H1 (cell line): Measurements from ENCODE around the gene ADARB2. TPM values are rescaled to one million over a fixed set of nuclear protein-coding genes. Genes with fewer than 3 reads are reported as not detected.

Experiments used
- CTCF ChIA-PET: fragments of 300-600 bp; sonication (Branson Sonifier 250); formaldehyde crosslinking; loops from one replicate; lab custom pipeline; 2021; ENCODE audit not compliant: partially characterized antibody; lab: Charles Lee
- POLR2A ChIA-PET: fragments of 300-600 bp; sonication (Branson Sonifier 250); formaldehyde crosslinking; loops from one replicate; lab custom pipeline; 2021; ENCODE audit warnings: inconsistent platforms; ENCODE audit not compliant: partially characterized antibody; lab: Charles Lee
- DNase-seq, 2 experiments: peaks; one replicate each; pipeline versions ENCODE4 v3.0.0 to v3.0.0-alpha.2; 2010 to 2022; ENCODE audit warnings: low spot score in 2 of 2, low read depth in 1 of 2, mixed read lengths in 1 of 2
- FAIRE-seq: peaks from 2 replicates; lab custom pipeline; 2011; peaks lifted over from hg19 to GRCh38; lab: Jason Lieb, UNC
- H2AFZ ChIP-seq: 2 replicates; pipeline ENCODE4 v1.8.1; 2012; ENCODE audit warnings: low read length, inconsistent platforms
- H2AK5ac ChIP-seq: 2 replicates; pipeline ENCODE4 v1.6.1; 2013; ENCODE audit warnings: low read depth, low read length
- H2BK120ac ChIP-seq: replicated peaks from 2 replicates; pipeline ENCODE3; 2013; ENCODE audit warnings: low read depth, low read length, inconsistent platforms
- H2BK12ac ChIP-seq: 2 replicates; pipeline ENCODE4 v1.6.1; 2013; ENCODE audit warnings: low read depth, low read length
- H2BK15ac ChIP-seq: 2 replicates; pipeline ENCODE4 v1.6.1; 2013; ENCODE audit warnings: low read length
- H2BK20ac ChIP-seq: 2 replicates; pipeline ENCODE4 v1.6.1; 2013; ENCODE audit warnings: low read length
- H2BK5ac ChIP-seq: 2 replicates; pipeline ENCODE4 v1.6.1; 2013; ENCODE audit warnings: low read depth, low read length
- H3K14ac ChIP-seq: 2 replicates; pipeline ENCODE4 v1.6.1; 2013; ENCODE audit warnings: inconsistent platforms; ENCODE audit not compliant: insufficient read length
- H3K18ac ChIP-seq: 2 replicates; pipeline ENCODE4 v1.6.1; 2013; ENCODE audit warnings: low read length; ENCODE audit errors: extremely low read depth
- H3K23ac ChIP-seq: 2 replicates; pipeline ENCODE4 v1.6.1; 2013; ENCODE audit warnings: inconsistent platforms; ENCODE audit not compliant: insufficient read length
- H3K23me2 ChIP-seq: 2 replicates; pipeline ENCODE4 v1.6.1; 2013; ENCODE audit warnings: low read depth, low read length
- H3K27ac ChIP-seq: 2 replicates; pipeline ENCODE4 v1.6.1; 2011; ENCODE audit warnings: low read depth, low read length, inconsistent platforms
- H3K27me3 ChIP-seq, 4 experiments: replicated peaks in 1 of 4; 1 replicate in 1 of 4; 2 replicates in 3 of 4; pipeline versions ENCODE4 v1.6.1 to v1.8.1; 2011 to 2013; ENCODE audit warnings: low read length in 3 of 4, mild to moderate bottlenecking in 3 of 4, inconsistent platforms in 2 of 4, mixed read lengths in 2 of 4, moderate library complexity in 1 of 4; ENCODE audit not compliant: control insufficient read depth in 3 of 4, insufficient read depth in 3 of 4; ENCODE audit errors: extremely low read depth in 1 of 4
- H3K36me3 ChIP-seq, 4 experiments: 2 replicates each; pipeline versions ENCODE4 v1.6.1 to v1.8.1; 2011 to 2013; ENCODE audit warnings: mild to moderate bottlenecking in 4 of 4, low read length in 3 of 4, moderate library complexity in 2 of 4, control low read depth in 1 of 4, inconsistent platforms in 1 of 4; ENCODE audit not compliant: insufficient read depth in 4 of 4, control insufficient read depth in 2 of 4
- H3K4ac ChIP-seq: replicated peaks from 2 replicates; pipeline ENCODE3; 2013; ENCODE audit warnings: low read length, low read depth, mixed read lengths, inconsistent platforms; ENCODE audit not compliant: insufficient read length
- H3K4me1 ChIP-seq, 4 experiments: replicated peaks in 1 of 4; 1 replicate in 1 of 4; 2 replicates in 3 of 4; pipeline versions ENCODE4 v1.6.1 to v1.8.1; 2011 to 2013; ENCODE audit warnings: low read length in 3 of 4, inconsistent platforms in 2 of 4, mixed read lengths in 1 of 4; ENCODE audit not compliant: insufficient read depth in 4 of 4, control insufficient read depth in 3 of 4
- H3K4me2 ChIP-seq, 2 experiments: 2 replicates each; pipeline versions ENCODE4 v1.6.1 to v1.8.1; 2011 to 2013; ENCODE audit warnings: low read depth in 2 of 2, low read length in 2 of 2, control low read depth in 1 of 2, inconsistent platforms in 1 of 2, mild to moderate bottlenecking in 1 of 2; ENCODE audit not compliant: insufficient read depth in 1 of 2
- H3K4me3 ChIP-seq, 4 experiments: fragments of 200-600, 300-600 bp in 1 of 4; sonication (generic), shearing (Covaris generic), sonication (Bioruptor Twin) in 1 of 4; 2 replicates each; pipeline versions ENCODE4 v1.5.1 to v1.8.1; 2011 to 2016; ENCODE audit warnings: low read length in 4 of 4, low read depth in 3 of 4, control low read depth in 2 of 4, inconsistent platforms in 2 of 4, mild to moderate bottlenecking in 2 of 4, mixed read lengths in 1 of 4, moderate library complexity in 1 of 4; ENCODE audit not compliant: insufficient read depth in 2 of 4; ENCODE audit errors: extremely low read depth in 1 of 4
- H3K56ac ChIP-seq: replicated peaks from 2 replicates; pipeline ENCODE3; 2013; ENCODE audit warnings: low read depth, mild to moderate bottlenecking, mixed read lengths, low read length, inconsistent platforms; ENCODE audit not compliant: insufficient read length
- H3K79me1 ChIP-seq: 2 replicates; pipeline ENCODE4 v1.6.1; 2013; ENCODE audit warnings: low read depth, low read length, control low read depth
- H3K79me2 ChIP-seq, 2 experiments: 2 replicates each; pipeline versions ENCODE4 v1.6.1 to v1.8.1; 2012 to 2013; ENCODE audit warnings: low read length in 2 of 2, mild to moderate bottlenecking in 2 of 2, inconsistent platforms in 1 of 2; ENCODE audit not compliant: insufficient read depth in 2 of 2, control insufficient read depth in 1 of 2
- H3K9ac ChIP-seq, 4 experiments: replicated peaks in 1 of 4; 1 replicate in 1 of 4; 2 replicates in 3 of 4; pipeline versions ENCODE4 v1.6.1 to v1.8.1; 2011 to 2013; ENCODE audit warnings: low read depth in 3 of 4, low read length in 3 of 4, control low read depth in 2 of 4, mild to moderate bottlenecking in 2 of 4, moderate library complexity in 2 of 4, inconsistent platforms in 1 of 4; ENCODE audit errors: extremely low read depth in 1 of 4
- H3K9me3 ChIP-seq, 2 experiments: 2 replicates each; pipeline versions ENCODE4 v1.6.1 to v1.8.1; 2012 to 2013; ENCODE audit warnings: mild to moderate bottlenecking in 2 of 2, moderate library complexity in 2 of 2, control low read depth in 1 of 2, inconsistent platforms in 1 of 2, low read depth in 1 of 2, low read length in 1 of 2, mixed read lengths in 1 of 2; ENCODE audit not compliant: insufficient read depth in 2 of 2
- H4K20me1 ChIP-seq, 2 experiments: replicated peaks in 1 of 2; 2 replicates each; pipeline versions ENCODE3 to v1.8.1; 2011 to 2013; ENCODE audit warnings: inconsistent platforms in 2 of 2, low read length in 2 of 2, mild to moderate bottlenecking in 1 of 2; ENCODE audit not compliant: insufficient read depth in 2 of 2, control insufficient read depth in 1 of 2
- H4K5ac ChIP-seq: 2 replicates; pipeline ENCODE4 v1.6.1; 2013; ENCODE audit warnings: low read length, low read depth, mixed read lengths, inconsistent platforms; ENCODE audit not compliant: insufficient read length
- H4K8ac ChIP-seq: 2 replicates; pipeline ENCODE4 v1.8.0; 2013; ENCODE audit warnings: mild to moderate bottlenecking, moderate library complexity, low read length, inconsistent platforms; ENCODE audit not compliant: insufficient read depth; ENCODE audit errors: extremely low read depth
- H4K91ac ChIP-seq: replicated peaks from 2 replicates; pipeline ENCODE3; 2013; ENCODE audit warnings: low read length, mixed read lengths, inconsistent platforms; ENCODE audit not compliant: insufficient read length
- CHD2 ChIP-seq: IDR thresholded peaks from 2 replicates; pipeline ENCODE4 v1.6.1; 2012; ENCODE audit warnings: low read length, improper control_type of control experiment
- EZH2 ChIP-seq: fragments of 200-600 bp; sonication (generic); IDR thresholded peaks from 2 replicates; pipeline ENCODE4 v1.7.1; 2012; ENCODE audit warnings: low read depth, mild to moderate bottlenecking, moderate library complexity, low read length, inconsistent platforms; ENCODE audit not compliant: severe bottlenecking
- HDAC2 ChIP-seq, 2 experiments: fragments of 300-600 bp in 1 of 2; sonication (generic) in 1 of 2; IDR thresholded peaks; 2 replicates each; pipeline ENCODE4 v1.6.1; 2011 to 2012; ENCODE audit warnings: low read depth in 2 of 2, low read length in 2 of 2, mild to moderate bottlenecking in 2 of 2, moderate library complexity in 2 of 2, borderline replicate concordance in 1 of 2, inconsistent platforms in 1 of 2
- HDAC6 ChIP-seq: IDR thresholded peaks from one replicate; pipeline ENCODE4 v1.7.1; 2012; ENCODE audit warnings: low read depth, mild to moderate bottlenecking, inconsistent platforms, low read length, moderate library complexity
- NANOG ChIP-seq: IDR thresholded peaks from 2 replicates; pipeline ENCODE4 v1.6.1; 2011; ENCODE audit warnings: low read length, low read depth, mild to moderate bottlenecking, inconsistent platforms; ENCODE audit not compliant: insufficient read depth, poor library complexity, severe bottlenecking
- TEAD4 ChIP-seq: IDR thresholded peaks from 2 replicates; pipeline ENCODE4 v1.6.1; 2012; ENCODE audit warnings: low read depth, low read length, inconsistent platforms, mixed read lengths
- WGBS, 2 experiments: shearing (Covaris generic) in 1 of 2; methylation state at CpG; one replicate each; pipeline versions ENCODE4 v1.1.6 to v1.1.7; 2013 to 2015; ENCODE audit warnings: low lambda C conversion rate in 2 of 2, mixed read lengths in 2 of 2, inconsistent platforms in 1 of 2, low coverage in 1 of 2, missing lambda C conversion rate in 1 of 2; ENCODE audit not compliant: insufficient replicate concordance in 2 of 2, insufficient coverage in 1 of 2, insufficient read length in 1 of 2; ENCODE audit errors: extremely low coverage in 1 of 2, missing lambda C conversion rate in 1 of 2; 5-methylcytosine and 5-hydroxymethylcytosine counted together
- polyA plus RNA-seq, 7 experiments: library from polyadenylated mRNA; depleted of rRNA in 3 of 7; stranded (reverse) in 5 of 7; unstranded in 2 of 7; fragments of >200 nt in 5 of 7; fragments of 200-250 nt in 2 of 7; gene quantifications; 1 replicate in 5 of 7; 2 replicates in 1 of 7; 4 replicates in 1 of 7; pipeline versions ENCODE4 v1.2.1 to v1.2.3, GENCODE V29; 2011 to 2013; ENCODE audit warnings: missing spikeins in 2 of 7, mixed read lengths in 2 of 7
- total RNA-seq: library from RNA; stranded (reverse); fragmentation: NEBNext Ultra II Directional; extraction: Animal tissue kit (Norgen Biotek cat#: 25700); gene quantifications from 2 replicates; pipeline ENCODE4 v1.2.1, GENCODE V29; 2021

Gene ADARB2
- total and polyA plus RNA-seq, 2 of the 8 experiments (the other 6 are each of a cell fraction or from before 2014, with no cell fraction given): 2.2 to 2.8 TPM

DNA sequence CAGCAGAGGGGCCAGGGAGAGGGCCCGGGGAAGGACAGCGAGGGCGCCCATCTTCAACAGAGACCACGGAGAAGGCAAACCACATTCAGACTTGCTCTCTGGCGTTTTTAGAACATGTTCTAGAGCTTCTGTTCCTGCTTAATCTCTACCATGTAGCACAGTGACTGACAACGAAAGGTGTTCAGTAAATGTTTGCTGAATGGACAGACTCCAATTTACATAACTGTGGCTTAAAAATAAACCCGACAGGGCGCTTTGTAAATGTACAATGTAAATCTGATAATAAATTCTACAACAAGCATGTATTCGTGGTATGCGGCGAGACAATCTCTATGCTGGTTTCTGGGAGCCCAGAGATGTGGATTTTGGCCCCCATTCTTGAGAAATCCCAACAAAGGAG, 10.5 kb downstream of the ADARB2 start:
- Histone ChIP-seq H3K4me1 (peaks cover 0 to 2% (median 0%) of the 10 kb centered on the region in 4 experiments; a peak in 3 of 7 replicates), H3K56ac (no peak overlapping the region), H3K18ac (no peak overlapping the region), H3K4ac (no peak overlapping the region), H3K36me3 (no peaks in the 10 kb centered on the region), H2BK5ac (no peak overlapping the region), H2BK12ac (peak overlapping the region; percentile 41; the same call in 1 of the 2 replicates), H2BK20ac (no peak overlapping the region), H3K27ac (no peak overlapping the region), H4K8ac (no peak overlapping the region), H3K27me3 (no peaks in the 10 kb centered on the region; a peak in 1 of 7 replicates), H3K79me2 (no peaks in the 10 kb centered on the region), H3K4me2 (no peak overlapping the region), H3K9ac (no peak overlapping the region), H2BK15ac (no peak overlapping the region), H3K23ac (no peak overlapping the region), H3K4me3 (no peak overlapping the region), H3K79me1 (no peaks in the 10 kb centered on the region; the same call in 1 of the 2 replicates), H3K9me3 (no peaks in the 10 kb centered on the region), H4K20me1 (peaks cover 0 to 2% of the 10 kb centered on the region in 2 experiments), H2AK5ac (no peak overlapping the region), H2BK120ac (no peak overlapping the region), H4K91ac (no peak overlapping the region), H4K5ac (no peak overlapping the region), H3K23me2 (no peaks in the 10 kb centered on the region), H2AFZ (no peak overlapping the region), H3K14ac (no peak overlapping the region)
- 94% methylated on average over 11 of the region's 11 CpGs; no CpG with 5 or more reads in 1 of the 2 experiments for WGBS, 2 experiments
- TF ChIP-seq CHD2: no peak
- no peak for TF ChIP-seq NANOG
- no peak for TF ChIP-seq HDAC2 (IDR thresholded peaks at IDR 0.05; ENCODE audit: borderline replicate concordance in 1 of 2, low read depth in 2 of 2, low read length in 2 of 2)
- no peak for TF ChIP-seq EZH2
- no peak for TF ChIP-seq HDAC6
- no peak for TF ChIP-seq TEAD4
- ChIA-PET POLR2A (no interaction called here), CTCF (interaction anchor here (1.4 kb wide), 1 partner anchor 10 kb away, joined by 5 read pairs; the partner anchor contains the start of gene ADARB2)
- FAIRE-seq (no peak), DNase-seq (no peak)
